CD4-positive, alpha-beta T cell treated with Interferon alpha-2 for 1 hour (primary cell): Measurements from ENCODE around the gene ZBTB18.

Experiments
- DNase-seq, 2 donors: peaks; one replicate each; pipeline ENCODE4 v3.0.0-alpha.2; 2020 to 2022

Gene ZBTB18

GRCh38 chr1:244064621-244065020 is 13.5 kb downstream of the ZBTB18 start:
- DNase-seq, result no peak

- no peak for DNase-seq
Observed at GRCh38 chr1:244065063-244065793, 14.1 kb downstream of the ZBTB18 start.

GRCh38 chr1:244065960-244066388 is 14.9 kb downstream of the ZBTB18 start:
- no peak for DNase-seq

- no peak for DNase-seq
Observed at GRCh38 chr1:244066954-244067716, 16.1 kb downstream of the ZBTB18 start.

- no peak for DNase-seq
Observed at GRCh38 chr1:244067893-244068292, 16.8 kb downstream of the ZBTB18 start.

GRCh38 chr1:244068567-244068966 is 17.5 kb downstream of the ZBTB18 start:
- DNase-seq, result no peak

GRCh38 chr1:244069326-244069898 is 18.3 kb downstream of the ZBTB18 start:
- DNase-seq, result no peak

- peak; percentile 58 to 78 for DNase-seq
Observed at GRCh38 chr1:244074559-244075171, 23.6 kb downstream of the ZBTB18 start.

GRCh38 chr1:244075247-244075722 is 24.2 kb downstream of the ZBTB18 start:
- no peak for DNase-seq

GRCh38 chr1:244076740-244077139 is 25.7 kb downstream of the ZBTB18 start:
- DNase-seq, result no peak

- DNase-seq, result peak in 1 of 2 donors; percentile 14
Observed at GRCh38 chr1:244077473-244078220, 26.6 kb downstream of the ZBTB18 start.

GRCh38 chr1:244080343-244080929 is 29.4 kb downstream of the ZBTB18 start:
- no peak for DNase-seq

GRCh38 chr1:244082969-244083368 is 31.9 kb downstream of the ZBTB18 start:
- no peak for DNase-seq

GRCh38 chr1:244083383-244083943 is 32.4 kb downstream of the ZBTB18 start:
- DNase-seq, result no peak

GRCh38 chr1:244084763-244085162 is 33.7 kb downstream of the ZBTB18 start:
- DNase-seq, result no peak

- no peak for DNase-seq
Observed at GRCh38 chr1:244085891-244086290, 34.8 kb downstream of the ZBTB18 start.

GRCh38 chr1:244087021-244087560 is 36.0 kb downstream of the ZBTB18 start:
- no peak for DNase-seq

- DNase-seq, result no peak
Observed at GRCh38 chr1:244087611-244088010, 36.5 kb downstream of the ZBTB18 start.

GRCh38 chr1:244088161-244088560 is 37.1 kb downstream of the ZBTB18 start:
- no peak for DNase-seq

- no peak for DNase-seq
Observed at GRCh38 chr1:244089561-244089960, 38.5 kb downstream of the ZBTB18 start.

- no peak for DNase-seq
Observed at GRCh38 chr1:244090645-244091044, 39.6 kb downstream of the ZBTB18 start.
